Cardiac fibroblast (primary cell): ENCODE results near the gene STPG4.
"Not testable (repeated sequence)": the region's sequence is repeated elsewhere in the genome, so short reads cannot be mapped to it uniquely, and the experiment has no call there.

Experiments
- DNase-seq, 2 donors: peaks; one replicate each; pipeline versions ENCODE4 v3.0.0 to v3.0.0-alpha.2; 2010; ENCODE audit warnings: low read depth in 2 of 2
- H3K4me3 ChIP-seq, 2 donors: replicated peaks in 1 of 2; 1 replicate in 1 of 2; 2 replicates in 1 of 2; pipeline ENCODE4 v1.5.1; 2011; ENCODE audit warnings: low read depth in 2 of 2, low read length in 2 of 2, mild to moderate bottlenecking in 2 of 2, moderate library complexity in 1 of 2
- TF ChIP-seq, protein P1 (sequence below): IDR thresholded peaks from one replicate; pipeline ENCODE4 v1.5.1; 2011; ENCODE audit warnings: low read depth, mild to moderate bottlenecking, low read length, inconsistent platforms

Gene STPG4

DNA sequence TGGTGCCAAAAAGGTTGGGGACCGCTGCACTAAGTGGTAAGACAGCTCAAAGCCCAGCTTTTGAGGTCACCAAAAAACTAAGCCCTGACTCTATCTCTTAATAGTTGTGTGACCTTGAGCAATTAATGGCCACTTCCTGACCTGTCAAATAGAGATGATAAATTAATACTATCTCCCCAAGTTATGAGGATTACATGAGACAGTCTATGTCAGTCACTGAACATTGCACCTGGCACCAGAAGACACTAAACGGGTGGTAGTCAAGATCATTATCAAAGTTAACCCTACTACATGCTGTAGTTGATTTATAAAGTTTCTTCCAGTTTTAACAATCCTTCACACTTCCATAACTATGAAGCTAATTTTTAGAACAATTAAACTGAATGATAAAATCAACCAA is 36.5 kb downstream of the STPG4 start:
- DNase-seq = no peak
- TF ChIP-seq, protein P1, sequence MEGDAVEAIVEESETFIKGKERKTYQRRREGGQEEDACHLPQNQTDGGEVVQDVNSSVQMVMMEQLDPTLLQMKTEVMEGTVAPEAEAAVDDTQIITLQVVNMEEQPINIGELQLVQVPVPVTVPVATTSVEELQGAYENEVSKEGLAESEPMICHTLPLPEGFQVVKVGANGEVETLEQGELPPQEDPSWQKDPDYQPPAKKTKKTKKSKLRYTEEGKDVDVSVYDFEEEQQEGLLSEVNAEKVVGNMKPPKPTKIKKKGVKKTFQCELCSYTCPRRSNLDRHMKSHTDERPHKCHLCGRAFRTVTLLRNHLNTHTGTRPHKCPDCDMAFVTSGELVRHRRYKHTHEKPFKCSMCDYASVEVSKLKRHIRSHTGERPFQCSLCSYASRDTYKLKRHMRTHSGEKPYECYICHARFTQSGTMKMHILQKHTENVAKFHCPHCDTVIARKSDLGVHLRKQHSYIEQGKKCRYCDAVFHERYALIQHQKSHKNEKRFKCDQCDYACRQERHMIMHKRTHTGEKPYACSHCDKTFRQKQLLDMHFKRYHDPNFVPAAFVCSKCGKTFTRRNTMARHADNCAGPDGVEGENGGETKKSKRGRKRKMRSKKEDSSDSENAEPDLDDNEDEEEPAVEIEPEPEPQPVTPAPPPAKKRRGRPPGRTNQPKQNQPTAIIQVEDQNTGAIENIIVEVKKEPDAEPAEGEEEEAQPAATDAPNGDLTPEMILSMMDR = no peak
- no peak overlapping the region for H3K4me3 ChIP-seq

DNA sequence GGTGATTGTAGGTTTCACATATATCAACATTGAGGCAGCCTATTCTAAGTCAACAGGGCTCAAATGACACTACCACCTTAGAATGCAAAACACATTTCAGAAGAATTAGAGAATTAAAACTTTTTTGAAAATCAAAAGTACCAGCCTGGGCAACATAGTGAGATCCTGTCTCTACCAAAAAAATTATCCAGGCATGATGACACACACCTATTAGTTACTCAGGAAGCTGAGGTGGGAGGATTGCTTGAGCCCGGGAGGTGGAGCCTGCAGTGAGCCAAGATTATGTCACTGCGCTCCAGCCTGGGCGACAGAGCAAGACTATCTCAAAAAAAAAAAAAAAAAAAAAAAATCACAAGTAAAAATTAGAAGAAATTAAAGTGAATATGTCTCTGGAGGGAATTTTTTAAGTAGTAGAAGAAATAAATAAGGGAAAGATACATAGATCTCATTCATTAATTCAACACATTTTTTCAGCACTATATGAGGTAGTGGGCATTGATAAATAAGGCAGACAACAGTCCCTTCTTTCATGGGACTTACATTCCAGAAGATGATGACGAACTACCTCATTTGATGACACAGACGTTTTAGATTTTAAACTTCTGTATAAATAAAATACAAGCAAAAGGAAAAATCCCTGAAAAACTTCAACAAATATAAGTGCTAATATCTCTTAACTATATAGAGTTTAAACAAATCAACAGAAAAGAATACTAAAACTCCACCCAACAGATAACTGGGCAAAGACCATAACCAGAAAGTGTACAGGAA is 42.3 kb downstream of the STPG4 start:
- TF ChIP-seq, protein P1 = no peak
- DNase-seq = no peak
- H3K4me3 ChIP-seq = no peak overlapping the region

DNA sequence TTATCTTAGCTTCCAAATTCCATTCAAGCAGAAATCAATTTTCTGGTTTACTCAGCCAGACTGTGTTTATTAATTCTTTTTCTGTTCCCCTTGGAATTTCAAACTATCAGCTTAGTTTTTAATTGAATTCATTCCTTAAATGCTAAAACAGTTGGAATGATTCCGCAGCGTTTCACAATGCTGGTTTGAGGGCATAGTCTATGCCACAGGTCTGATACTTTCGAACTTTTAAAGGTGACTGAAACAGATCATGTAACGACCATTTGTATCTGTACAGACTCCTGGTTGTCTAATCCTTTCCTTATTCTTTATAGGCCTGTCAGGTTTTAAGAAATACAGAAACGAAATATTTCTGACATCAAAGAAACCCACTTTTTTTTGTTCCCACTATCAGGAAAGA is 45.4 kb downstream of the STPG4 start:
- TF ChIP-seq, protein P1 = no peak
- no peak overlapping the region for H3K4me3 ChIP-seq
- no peak for DNase-seq

DNA sequence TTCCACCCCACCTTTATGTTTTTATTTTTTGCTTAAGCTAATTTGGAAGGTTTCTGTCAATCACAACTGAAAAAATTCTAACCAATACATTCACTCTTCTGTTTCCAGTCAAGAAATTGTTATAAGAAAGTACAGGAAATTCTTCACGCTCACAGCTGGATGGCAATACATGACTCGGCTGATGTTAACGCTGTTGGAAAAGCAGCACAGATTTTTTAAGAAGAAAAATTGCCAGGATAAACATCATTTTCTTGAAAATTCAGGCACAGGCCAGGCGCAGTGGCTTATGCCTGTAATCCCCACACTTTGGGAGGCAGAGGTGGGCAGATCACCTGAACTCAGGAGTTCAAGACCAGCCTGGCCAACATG is 46.1 kb downstream of the STPG4 start:
- DNase-seq = no peak

DNA sequence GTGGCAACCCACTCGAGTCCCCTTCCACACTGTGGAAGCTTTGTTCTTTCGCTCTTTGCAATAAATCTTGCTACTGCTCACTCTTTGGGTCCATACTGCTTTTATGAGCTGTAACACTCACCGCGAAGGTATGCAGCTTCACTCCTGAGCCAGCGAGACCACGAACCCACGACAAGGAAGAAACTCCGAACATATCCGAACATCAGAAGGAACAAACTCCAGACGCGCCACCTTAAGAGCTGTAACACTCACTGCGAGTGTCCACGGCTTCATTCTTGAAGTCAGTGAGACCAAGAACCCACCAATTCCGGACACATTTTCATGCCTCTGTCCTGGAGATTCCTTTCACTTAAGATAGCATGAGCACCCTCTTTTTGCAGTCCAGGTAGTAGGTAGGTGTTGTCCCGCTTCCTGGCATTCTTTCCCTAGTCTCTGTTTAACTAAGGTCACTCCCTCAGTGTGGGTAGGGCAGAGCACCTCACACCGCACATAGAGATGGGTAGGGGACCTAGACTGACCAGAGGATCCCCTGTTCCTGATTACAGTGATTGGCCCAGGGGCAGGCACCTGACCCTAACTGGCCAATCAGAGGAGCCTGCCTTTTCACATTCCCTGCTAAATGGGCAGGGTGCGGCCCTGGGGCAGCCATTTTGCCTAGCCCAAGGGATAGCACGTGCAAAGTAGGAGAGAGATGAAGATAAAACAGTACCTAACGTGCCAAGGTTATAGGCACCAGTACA is 46.7 kb downstream of the STPG4 start:
- DNase-seq = not testable (repeated sequence)

More for the DNA sequence above, 46.1 kb downstream of the STPG4 start:
- TF ChIP-seq, protein P1 = no peak
- no peak overlapping the region for H3K4me3 ChIP-seq

DNA sequence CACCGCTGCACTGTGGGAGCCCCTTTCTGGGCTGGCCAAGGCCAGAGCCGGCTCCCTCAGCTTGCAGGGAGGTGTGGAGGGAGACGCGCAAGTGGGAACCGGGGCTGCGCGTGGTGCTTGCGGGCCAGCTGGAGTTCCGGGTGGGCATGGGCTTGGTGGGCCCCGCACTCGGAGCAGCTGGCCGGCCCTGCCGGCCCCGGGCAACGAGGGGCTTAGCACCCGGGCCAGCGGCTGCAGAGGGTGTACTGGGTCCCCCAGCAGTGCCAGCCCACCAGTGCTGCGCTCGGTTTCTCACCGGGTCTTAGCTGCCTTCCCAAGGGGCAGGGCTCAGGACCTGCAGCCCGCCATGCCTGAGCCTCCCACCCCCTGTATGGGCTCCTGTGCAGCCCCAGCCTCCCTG is 47.9 kb downstream of the STPG4 start:
- not testable (repeated sequence) for H3K4me3 ChIP-seq, DNase-seq

More for the DNA sequence above, 46.7 kb downstream of the STPG4 start:
- H3K4me3 ChIP-seq = not testable (repeated sequence)

DNA sequence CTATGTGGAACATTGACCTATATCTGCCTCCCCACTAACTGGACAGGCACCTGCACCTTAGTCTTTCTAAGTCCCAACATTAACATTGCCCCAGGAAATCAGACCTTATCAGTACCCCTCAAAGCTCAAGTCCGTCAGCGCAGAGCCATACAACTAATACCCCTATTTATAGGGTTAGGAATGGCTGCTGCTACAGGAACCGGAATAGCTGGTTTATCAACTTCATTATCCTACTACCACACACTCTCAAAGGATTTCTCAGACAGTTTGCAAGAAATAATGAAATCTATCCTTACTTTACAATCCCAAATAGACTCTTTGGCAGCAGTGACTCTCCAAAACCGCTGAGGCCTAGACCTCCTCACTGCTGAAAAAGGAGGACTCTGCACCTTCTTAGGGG is 48.9 kb downstream of the STPG4 start:
- H3K4me3 ChIP-seq, DNase-seq: not testable (repeated sequence)

DNA sequence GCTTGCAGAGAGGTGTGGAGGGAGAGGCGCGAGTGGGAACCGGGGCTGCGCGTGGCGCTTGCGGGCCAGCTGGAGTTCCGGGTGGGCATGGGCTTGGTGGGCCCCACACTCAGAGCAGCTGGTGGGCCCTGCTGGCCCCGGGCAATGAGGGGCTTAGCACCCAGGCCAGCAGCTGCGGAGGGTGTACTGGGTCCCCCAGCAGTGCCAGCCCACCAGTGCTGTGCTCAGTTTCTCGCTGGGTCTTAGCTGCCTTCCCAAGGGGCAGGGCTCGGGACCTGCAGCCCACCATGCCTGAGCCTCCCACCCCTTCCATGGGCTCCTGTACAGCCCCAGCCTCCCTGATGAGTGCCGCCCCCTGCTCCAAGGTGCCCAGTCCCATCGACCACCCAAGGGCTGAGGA is 55.4 kb downstream of the STPG4 start:
- not testable (repeated sequence) for DNase-seq

DNA sequence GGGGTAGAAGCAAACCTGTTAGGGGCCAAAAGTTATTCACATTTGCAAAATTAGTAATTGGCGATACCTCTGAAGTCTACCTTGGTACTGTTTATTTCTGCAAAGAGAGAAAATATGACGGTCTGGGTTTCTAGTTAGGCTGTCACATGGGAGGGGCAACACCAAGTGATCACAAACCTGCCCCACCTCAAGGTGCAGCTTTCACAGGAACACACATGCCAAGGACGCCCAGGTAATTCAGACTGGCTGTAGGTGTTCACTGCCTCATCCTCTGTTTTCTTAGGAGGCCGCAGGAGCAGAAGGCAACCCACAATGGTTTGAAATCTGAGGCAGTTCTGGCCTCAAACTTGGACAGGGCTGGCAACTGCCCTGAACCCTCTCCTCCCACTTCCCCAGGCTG is 56.2 kb downstream of the STPG4 start:
- no peak overlapping the region for H3K4me3 ChIP-seq
- no peak for DNase-seq
- TF ChIP-seq, protein P1 = no peak

More for the DNA sequence above, 55.4 kb downstream of the STPG4 start:
- not testable (repeated sequence) for H3K4me3 ChIP-seq
